Parathyroid adenoma (tissue), 2 donors: ENCODE measurements around the gene AFG1L.

Experiments used
- H2AFZ ChIP-seq: fragments of 300-600 bp; sonication (generic); one replicate; pipeline ENCODE4 v1.7.0; 2017; ENCODE audit warnings: antibody characterized with exemption, mild to moderate bottlenecking
- H3K27ac ChIP-seq: fragments of 300-600 bp; sonication (generic); one replicate; pipeline ENCODE4 v1.7.0; 2017
- H3K27me3 ChIP-seq: fragments of 300-600 bp; sonication (generic); one replicate; pipeline ENCODE4 v1.7.0; 2017; ENCODE audit warnings: low read length; ENCODE audit not compliant: control insufficient read depth, insufficient read depth
- H3K36me3 ChIP-seq: fragments of 300-600 bp; sonication (generic); one replicate; pipeline ENCODE4 v1.7.0; 2017; ENCODE audit warnings: low read length; ENCODE audit not compliant: control insufficient read depth, insufficient read depth
- H3K4me1 ChIP-seq: fragments of 300-600 bp; sonication (generic); one replicate; pipeline ENCODE4 v1.7.0; 2017; ENCODE audit warnings: control low read depth
- H3K4me2 ChIP-seq: fragments of 300-600 bp; sonication (generic); one replicate; pipeline ENCODE4 v1.7.0; 2017; ENCODE audit warnings: low read length
- H3K4me3 ChIP-seq: fragments of 300-600 bp; sonication (generic); one replicate; pipeline ENCODE4 v1.7.0; 2017; ENCODE audit warnings: low read depth, low read length
- H3K79me2 ChIP-seq: fragments of 300-600 bp; sonication (generic); one replicate; pipeline ENCODE4 v1.7.0; 2017; ENCODE audit warnings: control low read depth
- H3K9ac ChIP-seq: fragments of 300-600 bp; sonication (generic); one replicate; pipeline ENCODE4 v1.7.0; 2017; ENCODE audit warnings: mild to moderate bottlenecking
- H3K9me3 ChIP-seq: fragments of 300-600 bp; sonication (generic); one replicate; pipeline ENCODE4 v1.7.0; 2017; ENCODE audit warnings: low read length; ENCODE audit not compliant: control insufficient read depth
- TF ChIP-seq, protein P1 (sequence below): fragments of 300-600 bp; sonication (generic); IDR thresholded peaks from one replicate; pipeline ENCODE4 v1.7.0; 2017; ENCODE audit warnings: antibody characterized with exemption, mild to moderate bottlenecking
- donor health status: primary hyperparathyroidism.

AFG1L gene

DNA sequence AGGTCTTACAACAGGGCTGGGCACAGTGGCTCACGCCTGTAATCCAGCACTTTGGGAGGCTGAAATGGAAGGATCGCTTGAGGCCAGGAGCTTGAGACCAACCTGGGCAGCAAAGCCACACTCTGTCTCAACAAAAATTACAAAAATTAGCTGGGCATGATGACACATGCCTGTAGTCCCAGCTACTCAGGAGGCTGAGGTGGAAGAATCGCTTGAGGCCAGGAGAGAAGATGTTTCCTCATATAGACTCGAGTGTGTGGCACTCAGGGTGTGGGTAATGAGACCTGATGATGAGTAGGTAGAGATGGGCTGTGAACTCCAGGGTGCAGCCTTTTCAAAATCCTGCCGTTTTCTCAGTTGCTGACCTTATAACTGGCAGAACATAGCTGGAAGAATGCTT lies 140.5 kb downstream of the AFG1L start:
- H3K36me3 ChIP-seq = no peaks in the 10 kb centered on the region
- no peak overlapping the region for H3K4me3 ChIP-seq
- H3K79me2 ChIP-seq = no peaks in the 10 kb centered on the region
- H2AFZ ChIP-seq = no peak overlapping the region
- TF ChIP-seq, protein P1, sequence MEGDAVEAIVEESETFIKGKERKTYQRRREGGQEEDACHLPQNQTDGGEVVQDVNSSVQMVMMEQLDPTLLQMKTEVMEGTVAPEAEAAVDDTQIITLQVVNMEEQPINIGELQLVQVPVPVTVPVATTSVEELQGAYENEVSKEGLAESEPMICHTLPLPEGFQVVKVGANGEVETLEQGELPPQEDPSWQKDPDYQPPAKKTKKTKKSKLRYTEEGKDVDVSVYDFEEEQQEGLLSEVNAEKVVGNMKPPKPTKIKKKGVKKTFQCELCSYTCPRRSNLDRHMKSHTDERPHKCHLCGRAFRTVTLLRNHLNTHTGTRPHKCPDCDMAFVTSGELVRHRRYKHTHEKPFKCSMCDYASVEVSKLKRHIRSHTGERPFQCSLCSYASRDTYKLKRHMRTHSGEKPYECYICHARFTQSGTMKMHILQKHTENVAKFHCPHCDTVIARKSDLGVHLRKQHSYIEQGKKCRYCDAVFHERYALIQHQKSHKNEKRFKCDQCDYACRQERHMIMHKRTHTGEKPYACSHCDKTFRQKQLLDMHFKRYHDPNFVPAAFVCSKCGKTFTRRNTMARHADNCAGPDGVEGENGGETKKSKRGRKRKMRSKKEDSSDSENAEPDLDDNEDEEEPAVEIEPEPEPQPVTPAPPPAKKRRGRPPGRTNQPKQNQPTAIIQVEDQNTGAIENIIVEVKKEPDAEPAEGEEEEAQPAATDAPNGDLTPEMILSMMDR = no peak
- H3K9me3 ChIP-seq = no peaks in the 10 kb centered on the region
- peaks cover 3% of the 10 kb centered on the region for H3K4me1 ChIP-seq
- no peaks in the 10 kb centered on the region for H3K27me3 ChIP-seq
- no peak overlapping the region for H3K27ac ChIP-seq
- no peak overlapping the region for H3K4me2 ChIP-seq
- H3K9ac ChIP-seq = no peak overlapping the region

DNA sequence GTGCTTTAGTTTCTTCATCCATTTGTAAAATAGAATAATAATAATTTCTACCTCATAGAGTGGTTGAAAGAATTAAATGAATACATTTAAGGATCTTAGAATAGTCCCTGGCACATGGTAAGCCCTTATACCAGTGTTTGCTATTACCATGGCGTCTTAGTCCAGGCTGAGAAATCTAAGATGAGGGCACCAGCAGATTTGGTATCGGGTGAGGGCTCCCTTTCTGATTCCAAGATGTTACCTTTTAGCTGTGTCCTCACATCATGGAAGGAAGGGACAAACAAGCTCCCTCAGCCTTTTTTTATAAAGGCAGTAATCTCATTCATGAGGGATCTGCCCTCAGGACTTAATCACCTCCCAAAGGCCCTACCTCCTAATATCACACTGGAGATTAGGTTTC lies 141.9 kb downstream of the AFG1L start:
- Histone ChIP-seq H3K4me1 (peaks cover 3% of the 10 kb centered on the region), H3K27me3 (no peaks in the 10 kb centered on the region), H3K36me3 (no peaks in the 10 kb centered on the region), H3K9me3 (no peaks in the 10 kb centered on the region), H3K9ac (no peak overlapping the region), H2AFZ (peak overlapping the region; percentile 17), H3K79me2 (no peaks in the 10 kb centered on the region), H3K4me3 (no peak overlapping the region), H3K27ac (no peak overlapping the region), H3K4me2 (no peak overlapping the region)
- TF ChIP-seq, protein P1 = no peak

DNA sequence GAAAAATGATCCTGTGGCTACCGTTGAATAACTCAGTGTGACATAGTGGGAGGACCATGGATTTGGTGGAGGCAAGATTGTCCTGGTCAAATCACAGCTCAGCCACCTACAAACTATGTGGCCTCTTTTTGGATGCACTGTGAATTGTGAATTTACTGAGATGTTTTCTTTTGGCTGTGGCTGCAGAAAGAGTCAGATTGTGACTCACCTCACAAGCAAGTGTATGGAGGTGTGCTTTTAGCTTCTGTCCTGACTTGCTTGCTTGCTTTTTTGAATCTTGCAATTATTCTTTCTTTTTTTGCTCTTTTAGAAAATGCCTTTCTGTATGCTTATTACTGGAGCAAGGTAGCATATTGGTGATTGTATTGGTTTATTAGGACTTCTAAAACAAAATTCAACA lies 143.0 kb downstream of the AFG1L start:
- Histone ChIP-seq H3K27me3 (no peaks in the 10 kb centered on the region), H2AFZ (no peak overlapping the region), H3K4me2 (no peak overlapping the region), H3K79me2 (no peaks in the 10 kb centered on the region), H3K4me3 (no peak overlapping the region), H3K27ac (no peak overlapping the region), H3K9me3 (no peaks in the 10 kb centered on the region), H3K36me3 (no peaks in the 10 kb centered on the region), H3K4me1 (no peaks in the 10 kb centered on the region), H3K9ac (no peak overlapping the region)
- TF ChIP-seq, protein P1 = no peak

DNA sequence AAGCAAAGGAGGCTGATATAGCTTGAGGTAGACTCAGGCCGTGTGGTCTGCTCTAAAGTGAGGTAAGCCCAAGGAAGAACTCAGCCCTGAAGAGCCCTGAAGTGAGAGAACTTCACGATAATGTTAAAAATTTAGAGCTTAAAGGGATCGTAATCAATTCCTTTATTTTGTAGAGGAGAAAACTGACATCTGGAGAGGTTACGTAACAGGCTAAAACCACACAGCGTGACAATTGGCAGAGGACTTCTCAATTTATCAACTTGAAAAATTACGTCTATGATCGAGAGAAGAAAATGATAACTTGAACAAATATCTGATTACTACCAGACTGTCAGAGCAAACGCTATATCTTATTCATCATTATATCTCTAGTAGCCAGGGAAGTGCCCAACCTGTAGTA lies 144.1 kb downstream of the AFG1L start:
- Histone ChIP-seq H3K9ac (no peak overlapping the region), H3K4me3 (no peak overlapping the region), H3K4me1 (no peaks in the 10 kb centered on the region), H3K36me3 (no peaks in the 10 kb centered on the region), H2AFZ (no peak overlapping the region), H3K27me3 (no peaks in the 10 kb centered on the region), H3K9me3 (no peaks in the 10 kb centered on the region), H3K79me2 (no peaks in the 10 kb centered on the region), H3K4me2 (no peak overlapping the region), H3K27ac (no peak overlapping the region)
- TF ChIP-seq, protein P1 = no peak

DNA sequence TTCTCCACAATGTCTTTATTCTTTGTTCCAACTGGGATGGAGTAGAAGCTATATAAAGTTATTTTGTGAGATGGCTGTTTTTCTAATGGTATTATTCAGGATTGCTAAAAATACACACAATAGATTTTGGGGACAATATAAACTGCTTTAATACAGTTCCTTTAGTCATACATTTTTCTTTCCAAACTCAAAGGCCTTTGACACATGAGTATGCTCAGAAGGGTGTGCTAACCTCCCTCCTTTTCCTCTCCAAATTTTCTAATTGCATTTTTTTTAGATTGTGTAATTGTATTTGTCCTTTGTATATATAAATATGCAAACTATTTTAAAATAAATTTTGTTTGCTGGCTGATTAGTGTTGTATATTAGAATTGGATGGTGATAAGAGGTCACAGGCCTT lies 146.3 kb downstream of the AFG1L start:
- Histone ChIP-seq H3K4me1 (no peaks in the 10 kb centered on the region), H3K27ac (no peak overlapping the region), H2AFZ (no peak overlapping the region), H3K9ac (no peak overlapping the region), H3K4me2 (no peak overlapping the region), H3K27me3 (no peaks in the 10 kb centered on the region), H3K4me3 (no peak overlapping the region), H3K79me2 (no peaks in the 10 kb centered on the region), H3K36me3 (no peaks in the 10 kb centered on the region), H3K9me3 (no peaks in the 10 kb centered on the region)
- TF ChIP-seq, protein P1 = no peak
